ENCODE data around the gene TTC9.

- no peak for TF ChIP-seq POLR2A (IDR thresholded peaks at IDR 0.05)
- no peak for TF ChIP-seq CTCF (IDR thresholded peaks at IDR 0.05)
Observed at GRCh38 chr14:70722418-70722817, 80.7 kb downstream of the TTC9 start.

Measured in lower leg skin (tissue), 3 donors.